CD4-positive, alpha-beta memory T cell (primary cell): Measurements from ENCODE around the gene AP1AR. TPM values are rescaled to one million over a fixed set of nuclear protein-coding genes. Genes with fewer than 3 reads are reported as not detected.

Experiments
- CTCF ChIA-PET: fragments of 350-600 bp; sonication (Branson Sonifier 250); formaldehyde crosslinking; loops from one replicate; lab custom pipeline; 2021; ENCODE audit warnings: inconsistent platforms; ENCODE audit not compliant: partially characterized antibody; lab: Charles Lee
- POLR2A ChIA-PET: fragments of 350-600 bp; sonication (Branson Sonifier 250); formaldehyde crosslinking; loops from one replicate; lab custom pipeline; 2021; ENCODE audit not compliant: partially characterized antibody; lab: Charles Lee
- DNase-seq, 5 donors: peaks; one replicate each; pipeline versions ENCODE4 v3.0.0 to v3.0.0-alpha.2; 2020 to 2022; ENCODE audit warnings: mixed read lengths in 1 of 5
- H3K27ac ChIP-seq: one replicate; pipeline ENCODE4 v1.7.0; 2013; ENCODE audit warnings: low read depth, low read length
- H3K27me3 ChIP-seq: 2 replicates; pipeline ENCODE4 v1.7.0; 2013; ENCODE audit warnings: mild to moderate bottlenecking, low read length, moderate library complexity; ENCODE audit not compliant: insufficient read depth
- H3K36me3 ChIP-seq: 2 replicates; pipeline ENCODE4 v1.7.0; 2013; ENCODE audit warnings: mild to moderate bottlenecking, low read length, moderate library complexity; ENCODE audit not compliant: insufficient read depth
- H3K4me1 ChIP-seq: 2 replicates; pipeline ENCODE4 v1.7.0; 2013; ENCODE audit warnings: mild to moderate bottlenecking, low read length, moderate library complexity; ENCODE audit not compliant: insufficient read depth
- H3K4me3 ChIP-seq, 2 donors: one replicate each; pipeline ENCODE4 v1.7.0; 2013; ENCODE audit warnings: low read length in 2 of 2, mild to moderate bottlenecking in 1 of 2
- H3K9me3 ChIP-seq, 2 donors: one replicate each; pipeline ENCODE4 v1.7.0; 2013; ENCODE audit warnings: low read length in 2 of 2, control low read depth in 1 of 2; ENCODE audit not compliant: control insufficient read depth in 1 of 2
- H3K27ac Mint-ChIP-seq, 7 donors: one replicate each; pipeline ENCODE4 v1.8.0; 2020 to 2021; ENCODE audit warnings: mixed read lengths in 7 of 7, mild to moderate bottlenecking in 6 of 7, inconsistent platforms in 3 of 7, moderate library complexity in 3 of 7
- H3K27me3 Mint-ChIP-seq, 2 donors: one replicate each; pipeline ENCODE4 v1.8.0; 2020 to 2021; ENCODE audit warnings: mixed read lengths in 2 of 2
- H3K36me3 Mint-ChIP-seq, 2 donors: one replicate each; pipeline ENCODE4 v1.8.0; 2020 to 2021; ENCODE audit warnings: mixed read lengths in 2 of 2, inconsistent platforms in 1 of 2, mild to moderate bottlenecking in 1 of 2
- H3K4me1 Mint-ChIP-seq, 4 donors: one replicate each; pipeline ENCODE4 v1.8.0; 2020 to 2021; ENCODE audit warnings: mixed read lengths in 4 of 4, mild to moderate bottlenecking in 1 of 4
- H3K4me3 Mint-ChIP-seq, 8 donors: one replicate each; pipeline ENCODE4 v1.8.0; 2020 to 2021; ENCODE audit warnings: mixed read lengths in 8 of 8, mild to moderate bottlenecking in 7 of 8, moderate library complexity in 6 of 8, inconsistent platforms in 3 of 8
- H3K9me3 Mint-ChIP-seq, 8 donors: one replicate each; pipeline ENCODE4 v1.8.0; 2020 to 2021; ENCODE audit warnings: mixed read lengths in 8 of 8, mild to moderate bottlenecking in 5 of 8, inconsistent platforms in 3 of 8, moderate library complexity in 1 of 8
- intact Hi-C: fragments of 100-400 bp; cut with micrococcal nuclease; formaldehyde crosslinking; loops from one replicate; pipeline ENCODE4 v1.15.1; 2023
- polyA plus RNA-seq, 2 donors: library from polyadenylated mRNA; unstranded; fragments of 300-500 nt; fragmentation: Illumina TruSeq; gene quantifications; one replicate each; pipeline ENCODE4 v1.2.3, GENCODE V29; 2021
- total RNA-seq, 2 experiments: library from RNA; stranded (reverse); gene quantifications; one replicate each; pipeline ENCODE4 v1.2.3, GENCODE V29; 2021

Gene AP1AR
- total and polyA plus RNA-seq, 4 experiments from 2014 or later = 20.3 to 25.3 (median 22.8) TPM

GRCh38 chr4:112189754-112190153, 41.8 kb upstream of the AP1AR start:
- ChIA-PET POLR2A (no interaction called here), CTCF (interaction anchor here (0.8 kb wide), 1 partner anchor 90 kb away, joined by 6 read pairs; no protein-coding TSS in a partner anchor)
- H3K36me3 Mint-ChIP-seq = peaks cover 8 to 21% of the 10 kb centered on the region in 2 donors
- Histone ChIP-seq H3K4me1 (no peaks in the 10 kb centered on the region), H3K27me3 (no peaks in the 10 kb centered on the region), H3K4me3 (no peak overlapping the region), H3K36me3 (no peaks in the 10 kb centered on the region), H3K9me3 (no peaks in the 10 kb centered on the region), H3K27ac (no peak overlapping the region)
- no peaks in the 10 kb centered on the region for H3K9me3 Mint-ChIP-seq
- H3K27me3 Mint-ChIP-seq = no peaks in the 10 kb centered on the region
- no peak overlapping the region for H3K4me3 Mint-ChIP-seq
- peaks cover 0 to 3% (median 0%) of the 10 kb centered on the region in 4 donors for H3K4me1 Mint-ChIP-seq
- no peak overlapping the region for H3K27ac Mint-ChIP-seq
- no peak for DNase-seq
- intact Hi-C loops = no loop called here

- no peaks in the 10 kb centered on the region for H3K4me1 ChIP-seq
- DNase-seq = no peak
- Mint-ChIP-seq H3K9me3 (no peaks in the 10 kb centered on the region), H3K4me1 (peaks cover 0 to 3% (median 0%) of the 10 kb centered on the region in 4 donors), H3K36me3 (peaks cover 8 to 26% of the 10 kb centered on the region in 2 donors), H3K4me3 (no peak overlapping the region), H3K27me3 (no peaks in the 10 kb centered on the region), H3K27ac (no peak overlapping the region)
- no peaks in the 10 kb centered on the region for H3K27me3 ChIP-seq
- no peaks in the 10 kb centered on the region for H3K9me3 ChIP-seq
- ChIA-PET CTCF (no interaction called here), POLR2A (no interaction called here)
- no peaks in the 10 kb centered on the region for H3K36me3 ChIP-seq
- no peak overlapping the region for H3K27ac ChIP-seq
- intact Hi-C loops = no loop called here
- H3K4me3 ChIP-seq = no peak overlapping the region
Measured at GRCh38 chr4:112190684-112191083, 40.9 kb upstream of the AP1AR start.

GRCh38 chr4:112196461-112196860, 35.1 kb upstream of the AP1AR start:
- Mint-ChIP-seq H3K36me3 (peaks cover 0 to 8% of the 10 kb centered on the region in 2 donors), H3K4me3 (no peak overlapping the region), H3K27me3 (no peaks in the 10 kb centered on the region), H3K27ac (no peak overlapping the region), H3K4me1 (no peaks in the 10 kb centered on the region), H3K9me3 (no peaks in the 10 kb centered on the region)
- Histone ChIP-seq H3K36me3 (no peaks in the 10 kb centered on the region), H3K27ac (no peak overlapping the region), H3K4me1 (no peaks in the 10 kb centered on the region), H3K4me3 (no peak overlapping the region), H3K9me3 (no peaks in the 10 kb centered on the region), H3K27me3 (no peaks in the 10 kb centered on the region)
- ChIA-PET POLR2A (no interaction called here), CTCF (interaction anchor here (0.9 kb wide), 1 partner anchor 11 kb away, joined by 3 read pairs; no protein-coding TSS in a partner anchor)
- DNase-seq = no peak
- intact Hi-C loops = no loop called here

GRCh38 chr4:112199041-112199440, 32.5 kb upstream of the AP1AR start:
- POLR2A ChIA-PET = no interaction called here
- H3K4me1 Mint-ChIP-seq = no peaks in the 10 kb centered on the region
- Histone ChIP-seq H3K4me1 (no peaks in the 10 kb centered on the region), H3K27me3 (no peaks in the 10 kb centered on the region), H3K36me3 (no peaks in the 10 kb centered on the region), H3K9me3 (no peaks in the 10 kb centered on the region), H3K4me3 (no peak overlapping the region), H3K27ac (no peak overlapping the region)
- H3K9me3 Mint-ChIP-seq = no peaks in the 10 kb centered on the region
- no peak overlapping the region for H3K4me3 Mint-ChIP-seq
- peaks cover 0 to 5% of the 10 kb centered on the region in 2 donors for H3K36me3 Mint-ChIP-seq
- DNase-seq = no peak
- no peaks in the 10 kb centered on the region for H3K27me3 Mint-ChIP-seq
- intact Hi-C loops = no loop called here
- CTCF ChIA-PET = interaction anchor here (1.3 kb wide), 1 partner anchor 14 kb away, joined by 3 read pairs; no protein-coding TSS in a partner anchor
- no peak overlapping the region for H3K27ac Mint-ChIP-seq

GRCh38 chr4:112201915-112202505, 29.6 kb upstream of the AP1AR start:
- POLR2A ChIA-PET = no interaction called here
- Mint-ChIP-seq H3K4me3 (no peak overlapping the region), H3K27ac (peak overlapping the region in 1 of 7 donors; percentile 63), H3K36me3 (no peaks in the 10 kb centered on the region), H3K4me1 (no peaks in the 10 kb centered on the region), H3K9me3 (no peaks in the 10 kb centered on the region), H3K27me3 (no peaks in the 10 kb centered on the region)
- intact Hi-C loops = no loop called here
- H3K9me3 ChIP-seq = no peaks in the 10 kb centered on the region
- H3K36me3 ChIP-seq = no peaks in the 10 kb centered on the region
- no peak for DNase-seq
- CTCF ChIA-PET = interaction anchor here (0.8 kb wide), 1 partner anchor 119 kb away, joined by 3 read pairs; no protein-coding TSS in a partner anchor
- H3K27ac ChIP-seq = no peak overlapping the region
- no peak overlapping the region for H3K4me3 ChIP-seq
- no peaks in the 10 kb centered on the region for H3K4me1 ChIP-seq
- no peaks in the 10 kb centered on the region for H3K27me3 ChIP-seq

GRCh38 chr4:112203593-112203992, 28.0 kb upstream of the AP1AR start:
- intact Hi-C loops = no loop called here

GRCh38 chr4:112206431-112206830, 25.2 kb upstream of the AP1AR start:
- H3K36me3 Mint-ChIP-seq = no peaks in the 10 kb centered on the region
- Histone ChIP-seq H3K27me3 (no peaks in the 10 kb centered on the region), H3K4me3 (no peak overlapping the region), H3K27ac (no peak overlapping the region), H3K9me3 (no peaks in the 10 kb centered on the region), H3K4me1 (no peaks in the 10 kb centered on the region), H3K36me3 (no peaks in the 10 kb centered on the region)
- no peaks in the 10 kb centered on the region for H3K9me3 Mint-ChIP-seq
- ChIA-PET POLR2A (no interaction called here), CTCF (interaction anchor here (1.5 kb wide), 1 partner anchor 10 kb away, joined by 3 read pairs; no protein-coding TSS in a partner anchor)
- no peak overlapping the region for H3K4me3 Mint-ChIP-seq
- H3K27ac Mint-ChIP-seq = no peak overlapping the region
- intact Hi-C loops = no loop called here
- no peaks in the 10 kb centered on the region for H3K27me3 Mint-ChIP-seq
- no peak for DNase-seq
- H3K4me1 Mint-ChIP-seq = no peaks in the 10 kb centered on the region

More at GRCh38 chr4:112203593-112203992, 28.0 kb upstream of the AP1AR start:
- no peaks in the 10 kb centered on the region for H3K27me3 Mint-ChIP-seq
- no peak overlapping the region for H3K4me3 ChIP-seq
- ChIA-PET CTCF (interaction anchor here (1.0 kb wide), 1 partner anchor 11 kb away, joined by 5 read pairs; no protein-coding TSS in a partner anchor), POLR2A (no interaction called here)
- no peaks in the 10 kb centered on the region for H3K9me3 ChIP-seq
- no peak overlapping the region for H3K4me3 Mint-ChIP-seq
- no peak for DNase-seq
- H3K4me1 ChIP-seq = no peaks in the 10 kb centered on the region
- no peaks in the 10 kb centered on the region for H3K27me3 ChIP-seq
- no peak overlapping the region for H3K27ac ChIP-seq
- H3K36me3 Mint-ChIP-seq = no peaks in the 10 kb centered on the region
- H3K9me3 Mint-ChIP-seq = no peaks in the 10 kb centered on the region
- no peaks in the 10 kb centered on the region for H3K4me1 Mint-ChIP-seq
- H3K36me3 ChIP-seq = no peaks in the 10 kb centered on the region
- H3K27ac Mint-ChIP-seq = no peak overlapping the region
